ENCODE measurements around the gene MCTP1.

Gene MCTP1

DNA sequence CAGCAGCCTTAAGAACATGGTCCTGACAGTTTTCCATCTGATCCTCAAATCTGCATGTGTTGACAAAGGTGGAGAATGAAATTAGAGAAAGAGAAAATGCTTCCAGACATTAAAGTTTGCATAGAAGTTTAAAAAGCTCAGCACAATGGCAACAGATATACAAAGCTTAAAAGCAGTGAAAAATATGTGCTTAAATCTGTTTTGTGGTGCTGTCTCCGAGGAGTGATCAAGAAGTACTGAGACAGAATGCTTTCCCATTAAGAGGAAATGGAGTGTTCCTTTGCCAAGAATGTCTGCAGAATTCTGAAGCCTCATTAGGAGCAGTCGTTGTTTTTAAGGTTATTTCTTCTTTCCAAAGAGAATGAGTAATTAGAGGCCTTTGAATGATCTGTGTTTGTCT lies 131.4 kb downstream of the MCTP1 start:
- Histone ChIP-seq H3K18ac (ENCODE audit: low read depth in 1 of 2, low read length in 2 of 2) (no peak overlapping the region), H3K4ac (ENCODE audit: low read depth in 1 of 2, low read length in 2 of 2) (no peak overlapping the region), H2BK15ac (ENCODE audit: low read depth, poor library complexity, severe bottlenecking) (no peak overlapping the region), H3K4me2 (ENCODE audit: low read length, poor library complexity, severe bottlenecking) (no peak overlapping the region), H3K36me3 (ENCODE audit: control insufficient read depth in 1 of 2, insufficient read depth in 2 of 2, low read depth in 1 of 2, low read length in 2 of 2) (no peaks in the 10 kb centered on the region), H2BK120ac (ENCODE audit: low read depth, low read length) (no peak overlapping the region), H4K91ac (ENCODE audit: low read length) (no peak overlapping the region), H3K23ac (ENCODE audit: low read length in 2 of 2) (no peak overlapping the region), H3K14ac (ENCODE audit: low read length in 2 of 2) (no peak overlapping the region), H2AK5ac (ENCODE audit: low read length, severe bottlenecking) (no peak overlapping the region), H3K4me3 (ENCODE audit: insufficient read depth in 1 of 2, low read depth in 1 of 2, low read length in 2 of 2) (no peak overlapping the region), H3K27me3 (ENCODE audit: control insufficient read depth in 1 of 2, insufficient read depth in 1 of 2, low read length in 2 of 2) (no peaks in the 10 kb centered on the region), H2BK5ac (ENCODE audit: low read depth, low read length, poor library complexity, severe bottlenecking) (no peak overlapping the region), H3K4me1 (ENCODE audit: control insufficient read depth, insufficient read depth, low read depth, low read length) (no peaks in the 10 kb centered on the region), H2AFZ (ENCODE audit: low read depth, low read length) (no peak overlapping the region), H3K9ac (ENCODE audit: low read length) (no peak overlapping the region), H2BK12ac (ENCODE audit: low read length in 2 of 2) (no peak overlapping the region), H3K79me1 (replicated peaks; ENCODE audit: low read length, poor library complexity, severe bottlenecking) (no peaks in the 10 kb centered on the region), H4K8ac (ENCODE audit: low read length) (no peak overlapping the region), H3K9me3 (ENCODE audit: control insufficient read depth, low read length) (no peaks in the 10 kb centered on the region), H3K27ac (ENCODE audit: low read length, poor library complexity, severe bottlenecking) (no peak overlapping the region)
- 74% methylated on average over 1 of the region's 2 CpGs for WGBS
- DNase-seq = no peak

DNA sequence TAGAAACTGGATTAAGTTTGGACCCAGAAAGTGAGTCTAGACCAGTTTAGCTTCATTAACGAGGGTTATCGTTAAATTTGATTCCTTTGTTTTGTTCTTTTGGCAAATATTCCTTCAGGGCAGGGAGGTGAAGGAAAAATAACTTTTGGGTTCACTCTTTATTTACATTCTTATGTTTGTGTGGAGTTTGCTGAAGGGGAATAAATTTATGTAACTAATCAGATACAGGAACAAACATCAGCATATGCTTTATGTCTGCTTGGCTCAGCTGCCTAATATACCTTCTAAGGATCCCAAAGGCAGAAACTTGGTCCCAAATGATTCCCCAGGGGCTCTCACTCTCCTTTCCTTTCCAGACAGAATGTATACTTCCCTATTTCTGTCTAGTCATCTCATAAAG lies 132.4 kb downstream of the MCTP1 start:
- H3K9ac ChIP-seq (ENCODE audit: low read length) = no peak overlapping the region
- no peak overlapping the region for H2AFZ ChIP-seq (ENCODE audit: low read depth, low read length)
- H3K4me2 ChIP-seq (ENCODE audit: low read length, poor library complexity, severe bottlenecking) = no peak overlapping the region
- no peak overlapping the region for H2BK12ac ChIP-seq (ENCODE audit: low read length in 2 of 2)
- no peak overlapping the region for H2BK5ac ChIP-seq (ENCODE audit: low read depth, low read length, poor library complexity, severe bottlenecking)
- no peak overlapping the region for H3K4ac ChIP-seq (ENCODE audit: low read depth in 1 of 2, low read length in 2 of 2)
- no peaks in the 10 kb centered on the region for H3K36me3 ChIP-seq (ENCODE audit: control insufficient read depth in 1 of 2, insufficient read depth in 2 of 2, low read depth in 1 of 2, low read length in 2 of 2)
- no peaks in the 10 kb centered on the region for H3K79me1 ChIP-seq (replicated peaks; ENCODE audit: low read length, poor library complexity, severe bottlenecking)
- H3K9me3 ChIP-seq (ENCODE audit: control insufficient read depth, low read length) = peaks cover 5% of the 10 kb centered on the region
- no peak overlapping the region for H3K18ac ChIP-seq (ENCODE audit: low read depth in 1 of 2, low read length in 2 of 2)
- H3K4me3 ChIP-seq (ENCODE audit: insufficient read depth in 1 of 2, low read depth in 1 of 2, low read length in 2 of 2) = no peak overlapping the region
- H3K23ac ChIP-seq (ENCODE audit: low read length in 2 of 2) = no peak overlapping the region
- no peaks in the 10 kb centered on the region for H3K27me3 ChIP-seq (ENCODE audit: control insufficient read depth in 1 of 2, insufficient read depth in 1 of 2, low read length in 2 of 2)
- H2BK120ac ChIP-seq (ENCODE audit: low read depth, low read length) = no peak overlapping the region
- H3K14ac ChIP-seq (ENCODE audit: low read length in 2 of 2) = no peak overlapping the region
- no peak overlapping the region for H2BK15ac ChIP-seq (ENCODE audit: low read depth, poor library complexity, severe bottlenecking)
- H4K8ac ChIP-seq (ENCODE audit: low read length) = no peak overlapping the region
- H3K4me1 ChIP-seq (ENCODE audit: control insufficient read depth, insufficient read depth, low read depth, low read length) = no peaks in the 10 kb centered on the region
- DNase-seq = no peak
- H3K27ac ChIP-seq (ENCODE audit: low read length, poor library complexity, severe bottlenecking) = no peak overlapping the region
- WGBS = 95% methylated on average over 2 of the region's 2 CpGs
- no peak overlapping the region for H2AK5ac ChIP-seq (ENCODE audit: low read length, severe bottlenecking)
- no peak overlapping the region for H4K91ac ChIP-seq (ENCODE audit: low read length)

DNA sequence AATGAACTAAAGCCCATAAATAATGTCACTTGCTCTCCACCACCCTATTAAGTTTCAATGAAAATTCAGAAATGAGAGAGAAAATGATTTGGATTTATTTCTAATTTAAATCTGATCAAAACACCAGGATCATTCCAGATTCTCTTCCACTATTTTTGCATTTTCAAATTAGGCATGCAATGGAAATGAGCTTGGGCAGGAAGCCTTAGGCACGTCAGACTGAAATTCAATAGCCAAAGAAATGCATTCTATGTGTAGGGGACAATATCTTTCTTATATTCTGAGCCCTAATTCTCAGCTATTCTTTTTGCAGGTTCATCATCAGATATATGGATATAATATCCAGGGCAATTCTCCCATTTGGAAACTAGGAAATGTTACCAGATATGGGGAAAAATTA lies 132.8 kb downstream of the MCTP1 start:
- no peaks in the 10 kb centered on the region for H3K27me3 ChIP-seq (ENCODE audit: control insufficient read depth in 1 of 2, insufficient read depth in 1 of 2, low read length in 2 of 2)
- no peak overlapping the region for H2BK15ac ChIP-seq (ENCODE audit: low read depth, poor library complexity, severe bottlenecking)
- no peak overlapping the region for H3K27ac ChIP-seq (ENCODE audit: low read length, poor library complexity, severe bottlenecking)
- no peaks in the 10 kb centered on the region for H3K4me1 ChIP-seq (ENCODE audit: control insufficient read depth, insufficient read depth, low read depth, low read length)
- no peak overlapping the region for H4K91ac ChIP-seq (ENCODE audit: low read length)
- no peak overlapping the region for H2BK120ac ChIP-seq (ENCODE audit: low read depth, low read length)
- no peak overlapping the region for H3K4me3 ChIP-seq (ENCODE audit: insufficient read depth in 1 of 2, low read depth in 1 of 2, low read length in 2 of 2)
- H3K79me1 ChIP-seq (replicated peaks; ENCODE audit: low read length, poor library complexity, severe bottlenecking) = no peaks in the 10 kb centered on the region
- no peak overlapping the region for H2AFZ ChIP-seq (ENCODE audit: low read depth, low read length)
- no peak overlapping the region for H3K18ac ChIP-seq (ENCODE audit: low read depth in 1 of 2, low read length in 2 of 2)
- H3K23ac ChIP-seq (ENCODE audit: low read length in 2 of 2) = no peak overlapping the region
- H4K8ac ChIP-seq (ENCODE audit: low read length) = no peak overlapping the region
- H2BK12ac ChIP-seq (ENCODE audit: low read length in 2 of 2) = no peak overlapping the region
- no peaks in the 10 kb centered on the region for H3K36me3 ChIP-seq (ENCODE audit: control insufficient read depth in 1 of 2, insufficient read depth in 2 of 2, low read depth in 1 of 2, low read length in 2 of 2)
- H3K4me2 ChIP-seq (ENCODE audit: low read length, poor library complexity, severe bottlenecking) = no peak overlapping the region
- H3K14ac ChIP-seq (ENCODE audit: low read length in 2 of 2) = no peak overlapping the region
- DNase-seq = no peak
- no peak overlapping the region for H3K9ac ChIP-seq (ENCODE audit: low read length)
- H3K9me3 ChIP-seq (ENCODE audit: control insufficient read depth, low read length) = peaks cover 9% of the 10 kb centered on the region
- H3K4ac ChIP-seq (ENCODE audit: low read depth in 1 of 2, low read length in 2 of 2) = no peak overlapping the region
- WGBS = no CpG with 5 or more reads among the region's 1 CpG
- H2BK5ac ChIP-seq (ENCODE audit: low read depth, low read length, poor library complexity, severe bottlenecking) = no peak overlapping the region
- H2AK5ac ChIP-seq (ENCODE audit: low read length, severe bottlenecking) = no peak overlapping the region

DNA sequence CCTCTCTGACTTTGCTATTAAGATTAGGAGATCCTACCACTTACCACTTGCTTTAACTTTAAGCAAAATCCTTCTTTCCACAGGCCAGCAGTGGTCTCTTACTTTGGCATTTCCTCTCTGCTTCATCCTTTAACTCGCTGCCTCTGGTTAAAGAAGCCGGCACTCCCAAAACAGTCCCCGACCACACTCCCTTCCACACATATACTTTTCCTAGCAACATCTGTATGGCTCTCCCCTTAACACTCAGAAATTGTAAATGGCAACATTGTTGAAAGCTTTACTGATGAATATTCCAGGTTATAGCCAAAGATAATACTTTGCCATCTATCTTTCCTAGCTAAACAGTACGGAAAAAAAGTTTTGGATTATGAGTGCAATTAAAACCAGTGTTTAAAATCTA lies 133.2 kb downstream of the MCTP1 start:
- no peaks in the 10 kb centered on the region for H3K4me1 ChIP-seq (ENCODE audit: control insufficient read depth, insufficient read depth, low read depth, low read length)
- H3K9me3 ChIP-seq (ENCODE audit: control insufficient read depth, low read length) = peaks cover 9% of the 10 kb centered on the region
- H3K14ac ChIP-seq (ENCODE audit: low read length in 2 of 2) = no peak overlapping the region
- no peak overlapping the region for H2AFZ ChIP-seq (ENCODE audit: low read depth, low read length)
- WGBS = 97% methylated on average over 3 of the region's 4 CpGs
- H4K8ac ChIP-seq (ENCODE audit: low read length) = no peak overlapping the region
- H3K18ac ChIP-seq (ENCODE audit: low read depth in 1 of 2, low read length in 2 of 2) = no peak overlapping the region
- H3K27me3 ChIP-seq (ENCODE audit: control insufficient read depth in 1 of 2, insufficient read depth in 1 of 2, low read length in 2 of 2) = no peaks in the 10 kb centered on the region
- H3K27ac ChIP-seq (ENCODE audit: low read length, poor library complexity, severe bottlenecking) = no peak overlapping the region
- no peak overlapping the region for H3K23ac ChIP-seq (ENCODE audit: low read length in 2 of 2)
- no peak overlapping the region for H2BK120ac ChIP-seq (ENCODE audit: low read depth, low read length)
- H2AK5ac ChIP-seq (ENCODE audit: low read length, severe bottlenecking) = no peak overlapping the region
- no peak overlapping the region for H2BK15ac ChIP-seq (ENCODE audit: low read depth, poor library complexity, severe bottlenecking)
- H3K4me3 ChIP-seq (ENCODE audit: insufficient read depth in 1 of 2, low read depth in 1 of 2, low read length in 2 of 2) = no peak overlapping the region
- no peak overlapping the region for H3K9ac ChIP-seq (ENCODE audit: low read length)
- H3K4me2 ChIP-seq (ENCODE audit: low read length, poor library complexity, severe bottlenecking) = no peak overlapping the region
- H2BK5ac ChIP-seq (ENCODE audit: low read depth, low read length, poor library complexity, severe bottlenecking) = no peak overlapping the region
- no peaks in the 10 kb centered on the region for H3K36me3 ChIP-seq (ENCODE audit: control insufficient read depth in 1 of 2, insufficient read depth in 2 of 2, low read depth in 1 of 2, low read length in 2 of 2)
- H2BK12ac ChIP-seq (ENCODE audit: low read length in 2 of 2) = no peak overlapping the region
- H4K91ac ChIP-seq (ENCODE audit: low read length) = no peak overlapping the region
- no peak for DNase-seq
- no peaks in the 10 kb centered on the region for H3K79me1 ChIP-seq (replicated peaks; ENCODE audit: low read length, poor library complexity, severe bottlenecking)
- H3K4ac ChIP-seq (ENCODE audit: low read depth in 1 of 2, low read length in 2 of 2) = no peak overlapping the region

All from mesenchymal stem cell (in vitro differentiated cells and primary cell).